HG03565 (cell line): ENCODE data around the gene FTO.

ENCODE experiments used
- ATAC-seq: cut with Tn5 transposase; IDR thresholded peaks from one replicate; pipeline ENCODE4 v1.9.1; 2021; ENCODE audit warnings: mild to moderate bottlenecking, moderate library complexity; ENCODE audit not compliant: unreplicated experiment

The FTO gene

GRCh38 chr16:53752560-53752959 is 48.6 kb downstream of the FTO start:
- no peak for ATAC-seq

DNA sequence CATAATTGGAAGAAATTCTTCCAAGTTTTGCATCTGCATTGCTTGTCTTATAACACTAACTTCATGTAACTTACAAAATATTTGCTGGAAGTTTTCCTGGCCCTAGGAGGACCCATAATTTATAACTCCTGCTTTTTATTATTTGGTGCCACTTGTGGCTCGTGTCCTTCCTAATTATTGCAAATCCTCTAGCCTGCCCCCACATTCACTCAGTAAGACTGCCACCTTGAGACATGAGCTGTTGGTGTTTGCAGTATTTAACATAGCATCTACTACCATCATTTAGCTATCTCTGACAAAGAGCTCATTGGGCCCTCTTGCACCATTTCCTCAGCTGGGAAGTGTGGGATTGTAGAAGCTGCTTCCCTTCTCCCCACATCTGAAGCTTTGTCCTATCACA is 49.5 kb downstream of the FTO start:
- no peak for ATAC-seq

DNA sequence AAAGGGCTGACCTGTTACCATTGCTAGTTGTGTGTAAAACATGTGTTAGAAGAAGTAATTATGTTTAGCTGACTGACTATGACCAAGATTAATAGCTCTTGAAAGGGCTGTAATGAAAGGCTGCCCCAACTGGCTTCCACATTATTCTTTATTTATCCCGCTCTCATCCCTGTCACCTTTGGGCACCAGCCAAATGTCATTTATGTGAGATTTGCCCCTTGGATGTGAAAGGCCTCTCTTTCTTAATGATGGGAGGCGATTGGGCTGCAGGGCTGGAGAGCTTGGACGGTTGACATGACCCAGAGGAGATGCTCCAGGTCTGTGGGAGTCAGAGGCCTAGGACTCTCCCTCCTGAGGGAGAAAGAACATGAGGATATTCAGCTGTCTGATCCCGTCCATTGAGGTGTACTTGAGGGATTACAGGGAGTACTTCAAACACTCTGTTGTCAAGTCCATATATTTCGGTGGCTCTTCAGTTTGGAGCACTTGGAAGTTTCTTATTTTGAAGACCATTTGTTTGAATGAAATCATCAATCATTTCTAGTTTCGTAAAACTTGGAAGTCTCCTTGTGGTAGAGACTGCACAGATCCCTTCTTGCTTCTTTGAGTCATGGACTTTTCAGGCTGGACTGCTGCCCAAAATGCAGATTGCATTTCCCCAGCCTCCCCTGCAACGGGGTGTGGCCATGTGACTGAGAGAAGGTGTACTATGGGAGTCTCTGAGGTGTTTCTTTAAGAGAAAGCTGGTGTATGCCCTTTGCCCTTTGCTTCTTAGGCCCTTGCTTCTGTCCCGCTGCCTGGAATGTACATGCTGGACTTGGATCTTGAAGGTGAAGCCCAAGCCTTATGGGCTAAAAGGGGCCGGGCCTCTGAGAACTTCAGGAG is 51.3 kb downstream of the FTO start:
- no peak for ATAC-seq

DNA sequence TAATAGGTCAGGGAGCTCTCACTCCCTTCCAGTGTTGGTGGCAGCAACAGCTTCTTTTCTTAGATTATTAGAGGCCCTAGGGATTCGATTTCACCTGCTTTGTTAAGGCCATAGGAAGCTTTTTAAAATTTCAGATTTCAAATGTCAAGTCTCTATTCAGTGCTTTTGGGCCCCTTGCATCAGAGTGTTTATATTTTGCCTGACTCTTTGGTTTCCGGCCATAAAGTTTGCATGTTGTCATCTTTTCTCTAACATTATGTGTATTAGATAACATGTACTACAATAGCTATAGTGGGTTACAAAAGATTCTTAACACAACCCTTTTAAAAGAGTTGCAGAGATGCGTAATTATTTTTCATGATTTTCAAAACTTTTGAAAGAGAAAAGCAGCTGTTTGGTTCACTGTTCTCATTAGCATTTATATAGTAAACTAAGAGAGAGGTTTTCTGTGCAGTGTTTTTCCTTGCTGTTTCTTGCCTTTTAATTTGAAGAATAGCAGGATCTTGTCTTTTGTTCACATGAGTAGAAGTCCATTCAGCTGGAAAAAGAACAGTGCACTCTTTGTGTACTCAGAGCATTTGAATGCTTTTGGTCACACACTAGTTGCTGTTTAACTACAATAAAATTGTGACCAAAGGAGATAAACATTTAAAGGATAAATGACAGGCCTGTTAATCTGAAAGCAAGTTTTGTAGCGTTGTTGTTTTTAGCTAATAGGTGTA is 52.5 kb downstream of the FTO start:
- ATAC-seq: no peak

DNA sequence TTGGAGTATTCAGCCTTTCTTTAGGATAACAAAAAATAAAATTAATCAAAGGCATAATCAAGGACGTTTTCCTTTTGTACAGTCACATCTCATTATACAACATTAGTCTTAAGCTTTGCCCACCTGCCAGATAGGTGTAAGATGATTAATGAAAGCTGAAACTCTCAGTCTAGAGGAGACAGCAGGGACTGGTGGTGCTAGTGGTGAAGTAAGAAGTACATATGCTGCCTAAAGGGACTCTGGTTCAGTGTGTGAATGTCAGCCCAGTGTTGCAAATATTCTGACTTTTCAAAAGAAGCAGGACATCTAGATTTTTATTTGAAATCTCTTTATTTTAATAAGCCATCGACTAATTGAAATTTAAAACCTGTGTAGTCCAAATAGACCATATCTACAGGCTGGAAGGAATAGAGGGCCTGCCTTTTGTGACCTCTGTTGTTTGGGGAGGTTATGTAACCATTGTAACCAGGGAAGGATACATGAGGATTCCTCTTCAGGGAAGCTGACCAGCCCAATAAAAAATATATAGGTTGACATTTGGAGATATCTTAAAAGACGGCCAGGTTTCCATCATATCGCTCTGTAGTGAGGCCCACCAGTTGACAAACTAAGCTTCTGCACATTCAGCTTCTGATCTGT is 54.1 kb downstream of the FTO start:
- ATAC-seq: no peak

DNA sequence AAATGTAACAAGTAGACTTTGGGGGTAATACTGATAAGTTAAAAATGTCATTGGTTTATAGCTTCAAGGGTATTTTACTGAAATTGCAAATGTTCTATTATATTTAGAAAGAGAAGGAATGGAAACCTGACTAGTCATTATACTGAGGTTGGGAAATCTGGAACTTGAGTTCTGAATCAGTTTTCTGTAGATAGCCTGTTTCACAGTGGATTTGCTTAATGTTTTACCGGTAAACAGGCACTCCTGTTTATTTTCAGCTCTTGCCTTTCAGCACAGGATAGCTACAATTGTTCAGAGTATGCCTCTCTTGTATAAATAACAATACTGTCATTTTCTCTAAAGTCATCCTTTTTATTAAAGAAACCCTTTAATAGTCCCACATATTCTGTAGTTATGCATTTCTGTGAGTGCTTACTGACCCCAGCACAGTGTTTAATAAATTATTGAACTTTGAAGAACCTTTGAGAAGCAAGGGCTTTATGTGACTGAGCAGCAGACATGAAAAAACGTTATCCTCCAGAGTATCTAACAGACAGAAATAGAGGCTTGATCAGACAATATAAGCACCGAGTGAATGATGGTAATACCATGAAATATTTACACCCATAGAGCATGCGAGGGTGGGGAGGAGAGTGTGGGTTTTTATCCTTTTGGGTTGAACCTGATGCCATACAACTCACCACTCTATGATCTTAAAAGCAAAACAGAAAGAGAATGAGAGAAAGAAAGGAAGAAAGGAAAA is 58.2 kb downstream of the FTO start:
- ATAC-seq: no peak

- ATAC-seq: no peak
Observed at GRCh38 chr16:53766304-53767016, 62.5 kb downstream of the FTO start.

GRCh38 chr16:53768167-53768566 is 64.2 kb downstream of the FTO start:
- no peak for ATAC-seq

- ATAC-seq: no peak
Observed at GRCh38 chr16:53768593-53768992, 64.6 kb downstream of the FTO start.

- no peak for ATAC-seq
Observed at GRCh38 chr16:53769185-53769584, 65.2 kb downstream of the FTO start.

- ATAC-seq: no peak
Observed at GRCh38 chr16:53769787-53770186, 65.8 kb downstream of the FTO start.

GRCh38 chr16:53770641-53771040 is 66.7 kb downstream of the FTO start:
- no peak for ATAC-seq

- no peak for ATAC-seq
Observed at GRCh38 chr16:53771655-53772497, 67.9 kb downstream of the FTO start.

- no peak for ATAC-seq
Observed at GRCh38 chr16:53773150-53773846, 69.3 kb downstream of the FTO start.

- ATAC-seq: no peak
Observed at GRCh38 chr16:53773881-53774280, 69.9 kb downstream of the FTO start.

DNA sequence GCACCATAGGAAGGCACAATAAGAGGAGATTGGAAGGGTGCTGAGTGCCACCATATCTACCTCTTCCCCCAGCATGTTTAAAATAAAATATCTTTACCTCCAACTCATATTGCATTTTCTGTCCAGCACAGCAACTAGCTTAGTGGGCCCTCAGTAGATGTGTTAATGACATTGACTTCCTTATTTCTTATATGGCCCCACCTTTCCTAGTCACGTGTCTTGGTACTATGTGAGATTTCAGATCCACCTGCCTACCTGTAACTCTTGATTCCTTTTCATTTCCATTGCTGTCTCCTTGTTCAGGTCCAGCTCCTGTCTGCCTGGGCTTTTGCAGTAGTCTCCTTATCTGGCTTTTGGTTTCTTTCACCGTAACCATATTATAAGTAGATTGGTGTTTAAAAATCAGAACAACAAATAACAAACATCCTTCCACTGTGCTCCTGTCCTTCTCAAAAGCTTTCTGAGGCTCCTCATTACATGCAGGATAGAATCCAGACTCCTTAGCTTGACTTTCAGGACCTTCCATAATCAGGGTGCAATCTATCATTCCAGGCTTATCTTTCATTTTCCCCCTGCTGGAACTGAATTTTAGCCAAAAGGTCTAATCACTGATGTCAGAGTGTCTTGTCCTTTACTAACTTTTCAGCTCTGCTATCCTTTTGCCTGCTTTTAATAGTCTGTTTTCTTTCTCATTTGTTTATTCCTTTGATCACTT is 71.3 kb downstream of the FTO start:
- no peak for ATAC-seq

GRCh38 chr16:53775821-53776431 is 72.0 kb downstream of the FTO start:
- no peak for ATAC-seq

DNA sequence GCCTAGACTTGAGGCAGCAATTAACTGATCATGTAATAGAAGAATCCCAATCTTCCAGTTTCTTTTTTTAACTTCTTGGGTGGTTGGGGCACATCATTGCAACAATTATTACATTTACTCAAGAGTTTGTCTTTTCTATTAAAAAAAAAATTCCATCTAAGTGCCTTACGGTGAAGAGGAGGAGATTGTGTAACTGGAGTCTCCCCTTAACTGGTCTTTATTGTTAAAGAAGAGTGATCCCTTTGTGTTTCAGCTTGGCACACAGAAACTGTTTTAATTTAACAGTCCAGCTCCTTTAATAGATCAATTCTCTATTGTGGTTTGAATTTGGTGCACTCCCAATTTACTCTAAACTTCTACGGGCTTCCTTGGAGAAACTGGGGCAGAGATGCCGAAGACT is 75.2 kb downstream of the FTO start:
- ATAC-seq: no peak
